NCI-H2171 treated with DMSO at 0.1 percent for 48 hours (cell line): ENCODE data around the gene GPR15LG.
"Not testable (repeated sequence)": the region's sequence is repeated elsewhere in the genome, so short reads cannot be mapped to it uniquely, and the experiment has no call there.

Source experiments
- DNase-seq: peaks from one replicate; lab custom pipeline; 2025; lab: John Stamatoyannopoulos, UW

GPR15LG gene

GRCh38 chr10:84173501-84173929, at the start of gene GPR15LG:
GPR15LG (plus strand) TSS chr10:84173801; CDS start chr10:84173852, 51 bp downstream.
- DNase-seq: no peak

DNA sequence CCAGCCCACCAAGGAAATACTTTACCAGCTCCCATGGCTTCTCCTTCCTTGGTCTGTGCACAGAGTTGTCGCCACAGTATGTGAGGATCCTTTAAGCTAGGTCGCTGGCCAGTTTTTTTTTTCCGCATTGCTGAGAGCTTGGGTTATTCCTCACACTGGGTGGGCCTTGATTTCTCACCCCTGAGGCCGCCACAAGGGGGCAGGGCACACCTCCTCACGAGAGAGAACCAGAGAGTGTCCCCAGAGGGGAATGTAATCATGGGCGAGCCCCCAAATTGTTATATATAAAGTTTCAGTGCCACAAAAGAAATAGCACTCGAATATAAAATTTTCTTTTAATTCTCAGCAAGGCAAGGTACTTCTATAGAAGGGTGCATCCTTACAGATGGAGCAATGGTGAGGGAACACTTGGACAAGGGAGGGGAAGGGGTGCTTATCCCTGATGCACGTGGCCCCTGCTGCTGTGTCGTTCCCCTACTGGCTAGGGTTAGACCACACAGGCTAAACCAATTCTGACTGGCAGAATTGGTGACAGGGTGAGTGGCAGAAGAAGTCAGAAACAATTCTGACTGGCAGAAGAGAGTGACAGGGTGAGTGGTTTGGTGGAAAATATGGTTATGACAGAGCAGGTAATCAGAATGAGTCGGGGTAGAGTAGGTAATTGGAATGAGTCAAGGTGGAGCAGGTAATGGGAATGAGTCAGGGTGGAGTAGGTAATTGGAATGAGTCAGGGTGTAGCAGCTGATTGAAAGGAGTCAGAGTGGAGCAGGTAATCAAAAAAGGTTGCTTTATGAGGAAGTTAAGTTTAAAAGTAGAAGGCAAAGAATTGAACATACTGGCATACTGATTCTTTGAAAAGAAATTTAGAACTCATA, 47.5 kb upstream of the GPR15LG start:
- not testable (repeated sequence) for DNase-seq

DNA sequence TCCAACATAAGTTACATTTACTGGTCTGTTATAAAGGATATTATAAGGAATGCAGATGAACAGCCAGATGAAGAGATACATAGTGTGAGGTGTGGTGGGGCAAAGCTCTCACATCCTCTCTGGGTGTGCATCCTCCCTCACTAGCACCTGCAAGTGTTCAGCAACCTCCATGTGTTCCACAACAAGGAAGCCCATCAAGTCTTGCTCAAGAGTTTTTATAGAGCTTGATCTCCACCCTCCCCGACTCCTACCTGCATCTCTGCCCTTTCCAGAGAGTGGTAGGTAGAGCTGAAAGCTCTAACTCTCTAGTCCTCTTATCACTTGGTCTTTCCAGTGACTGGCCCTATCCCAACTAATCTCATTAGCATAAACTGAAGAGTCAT, 46.8 kb upstream of the GPR15LG start:
- no peak for DNase-seq

DNA sequence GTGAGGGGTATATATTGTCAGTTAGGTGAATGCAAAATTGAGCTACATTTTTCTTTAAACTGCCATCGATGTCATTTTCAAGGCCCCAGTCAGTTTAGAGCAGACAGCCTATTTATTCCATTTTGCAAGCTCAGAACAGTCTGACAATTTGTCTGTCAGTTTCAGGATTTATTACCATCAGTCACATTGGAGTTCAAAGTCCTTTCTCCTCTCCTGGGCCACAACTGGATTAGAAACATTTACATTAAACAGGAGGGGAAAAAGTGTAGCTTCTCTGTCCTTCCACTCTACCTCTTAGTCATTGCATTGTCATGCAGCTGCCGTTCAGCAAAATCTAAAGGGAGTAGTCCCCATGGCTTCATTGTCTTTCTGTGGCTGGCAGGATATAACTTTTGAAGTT, 37.8 kb upstream of the GPR15LG start:
- DNase-seq: no peak

- DNase-seq: no peak
These were observed 35.8 kb upstream of the GPR15LG start for GRCh38 chr10:84137811-84138210.

- DNase-seq: no peak
These were observed 35.0 kb upstream of the GPR15LG start for GRCh38 chr10:84138478-84139125.

DNA sequence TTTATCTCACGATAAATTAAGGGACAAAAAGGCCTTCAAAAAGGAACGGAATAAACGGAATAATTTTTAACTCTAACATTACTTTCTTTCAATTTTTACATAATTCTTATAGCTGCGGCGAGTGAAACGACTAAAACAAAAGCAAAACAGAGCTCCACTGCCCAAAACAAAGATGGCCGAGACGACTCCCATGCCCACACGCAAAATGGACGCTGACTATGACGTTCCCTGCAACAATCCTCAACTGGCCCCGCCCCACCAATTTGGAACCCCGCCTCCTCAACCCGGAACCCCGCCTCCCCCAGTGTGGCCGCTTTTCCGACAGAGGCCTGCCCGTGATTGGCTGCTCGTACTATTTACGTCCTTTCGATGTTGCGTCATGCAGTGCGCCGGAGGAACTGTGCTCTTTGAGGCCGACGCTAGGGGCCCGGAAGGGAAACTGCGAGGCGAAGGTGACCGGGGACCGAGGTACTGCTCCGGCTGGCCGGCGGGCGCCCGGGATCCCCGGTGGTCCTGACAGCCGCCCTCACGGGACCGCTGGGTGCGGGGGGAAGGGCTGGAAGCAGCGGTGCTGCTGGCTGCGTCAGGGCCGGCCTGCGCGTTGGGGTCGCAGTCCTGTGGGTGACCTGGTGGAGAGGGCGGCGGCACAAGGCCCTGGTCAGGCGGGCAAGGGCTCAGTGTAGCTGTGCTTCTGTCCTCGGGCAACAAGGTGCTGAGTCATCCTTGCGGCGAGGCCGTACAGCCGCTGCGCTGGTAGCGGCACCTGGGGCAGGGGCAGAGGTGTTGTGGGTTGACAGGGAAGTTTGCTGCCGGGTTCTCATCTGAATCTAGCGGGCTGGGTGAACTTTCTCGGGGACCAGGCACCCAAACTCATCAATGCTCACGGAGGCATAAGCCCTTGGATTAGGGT, 34.2 kb upstream of the GPR15LG start, which contains the start of gene GHITM:
TSS of gene GHITM (plus strand) at position 384 of the 910 bp plus-strand sequence. CDS start 1,992 bp downstream, outside the sequence.
- DNase-seq: peak; percentile 94

DNA sequence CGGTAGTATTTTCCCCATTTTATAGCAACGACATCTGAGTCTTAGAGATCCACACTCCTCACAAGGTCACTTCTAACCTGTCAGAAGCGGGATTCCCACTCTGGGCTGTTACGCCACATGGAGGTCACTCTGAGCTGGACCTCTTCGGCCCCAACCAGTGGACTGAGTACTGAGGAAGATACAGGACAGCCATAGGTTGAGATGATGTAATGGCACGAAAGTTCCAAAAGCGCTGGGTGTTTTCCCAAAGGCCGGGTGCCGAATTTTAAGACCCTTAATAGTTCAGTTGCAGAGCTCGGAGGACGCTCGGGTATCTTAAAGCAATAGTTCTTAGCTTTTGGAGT, 33.6 kb upstream of the GPR15LG start:
- no peak for DNase-seq

- DNase-seq: no peak
These were observed 26.3 kb upstream of the GPR15LG start for GRCh38 chr10:84147347-84147746.

DNA sequence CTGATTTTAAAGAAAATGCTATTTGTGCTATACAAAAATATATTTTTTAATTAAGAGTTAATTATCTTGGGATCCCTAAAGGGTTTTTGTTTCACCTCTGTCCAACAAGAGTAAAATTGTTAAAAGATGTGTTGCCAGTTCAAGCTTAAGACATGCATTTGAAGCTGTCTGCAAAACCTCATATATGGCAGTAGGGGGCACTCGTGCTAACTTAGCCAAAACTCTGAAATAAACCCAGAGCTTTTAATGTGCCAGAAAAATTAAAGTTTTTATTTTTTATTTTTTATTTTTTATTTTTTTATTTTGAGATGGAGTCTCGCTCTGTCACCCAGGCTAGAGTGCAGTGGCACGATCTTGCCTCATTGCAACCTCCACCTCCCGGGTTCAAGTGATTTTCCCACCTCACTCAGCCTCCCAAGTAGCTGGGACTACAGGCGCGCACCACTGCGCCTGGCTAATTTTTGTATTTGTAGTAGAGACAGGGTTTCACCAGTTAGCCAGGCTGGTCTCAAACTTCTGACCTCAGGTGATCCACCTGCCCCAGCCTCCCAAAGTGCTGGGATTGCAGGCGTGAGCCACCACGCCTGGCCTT, 25.5 kb upstream of the GPR15LG start:
- DNase-seq: peak; percentile 5

DNA sequence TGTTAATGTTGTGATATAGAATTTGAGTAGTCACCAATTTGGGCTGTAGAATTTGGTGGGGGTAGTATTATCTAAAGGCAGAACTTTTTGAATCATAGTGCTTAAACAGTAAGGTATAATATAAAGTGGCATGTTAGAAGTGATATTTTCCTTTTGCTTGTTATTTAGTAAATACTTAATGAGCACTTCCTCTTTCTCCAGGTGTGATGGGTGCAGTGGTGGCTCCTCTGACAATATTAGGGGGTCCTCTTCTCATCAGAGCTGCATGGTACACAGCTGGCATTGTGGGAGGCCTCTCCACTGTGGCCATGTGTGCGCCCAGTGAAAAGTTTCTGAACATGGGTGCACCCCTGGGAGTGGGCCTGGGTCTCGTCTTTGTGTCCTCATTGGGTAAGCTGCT, 23.7 kb upstream of the GPR15LG start:
- no peak for DNase-seq

- no peak for DNase-seq
These were observed 20.8 kb upstream of the GPR15LG start for GRCh38 chr10:84152769-84153168.

DNA sequence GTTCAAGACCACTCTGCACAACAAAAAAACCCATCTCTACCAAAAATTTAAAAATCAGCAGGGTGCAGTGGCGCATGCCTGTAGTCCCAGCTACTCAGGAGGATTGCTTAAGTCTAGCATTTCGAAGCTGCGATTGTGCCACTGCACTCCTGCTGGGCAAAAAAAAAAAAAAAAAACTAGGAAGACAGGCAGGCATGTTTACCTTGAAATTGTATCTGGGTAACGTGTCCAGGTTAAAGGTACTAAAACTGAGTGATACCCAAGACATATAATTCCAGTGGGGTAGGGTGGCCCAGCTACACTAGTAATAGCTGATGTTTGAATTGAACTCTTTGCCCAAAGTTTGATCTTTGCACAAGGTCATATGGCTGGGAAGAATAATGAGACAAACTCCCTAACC, 18.1 kb upstream of the GPR15LG start:
- no peak for DNase-seq

- DNase-seq: no peak
These were observed 17.6 kb upstream of the GPR15LG start for GRCh38 chr10:84156009-84156408.

DNA sequence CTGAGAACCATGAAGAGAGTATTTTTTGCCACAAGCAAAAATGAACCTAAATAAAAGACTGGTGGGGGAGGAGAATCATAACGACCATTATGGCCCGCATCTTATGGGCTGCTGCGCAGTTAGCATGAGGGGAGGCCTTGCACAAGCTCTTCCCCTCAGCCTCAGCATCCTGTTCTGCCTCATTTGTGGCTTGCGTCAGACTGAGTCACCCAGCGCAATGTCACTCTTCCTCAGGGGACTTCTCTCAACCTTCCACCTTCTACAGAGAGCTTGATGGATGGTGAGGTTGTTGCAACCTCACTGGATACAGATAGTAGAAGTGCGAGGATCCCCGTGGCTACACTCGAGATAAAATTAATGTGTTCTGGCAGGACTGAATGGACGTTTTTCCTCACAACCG, 16.8 kb upstream of the GPR15LG start:
- DNase-seq: no peak

DNA sequence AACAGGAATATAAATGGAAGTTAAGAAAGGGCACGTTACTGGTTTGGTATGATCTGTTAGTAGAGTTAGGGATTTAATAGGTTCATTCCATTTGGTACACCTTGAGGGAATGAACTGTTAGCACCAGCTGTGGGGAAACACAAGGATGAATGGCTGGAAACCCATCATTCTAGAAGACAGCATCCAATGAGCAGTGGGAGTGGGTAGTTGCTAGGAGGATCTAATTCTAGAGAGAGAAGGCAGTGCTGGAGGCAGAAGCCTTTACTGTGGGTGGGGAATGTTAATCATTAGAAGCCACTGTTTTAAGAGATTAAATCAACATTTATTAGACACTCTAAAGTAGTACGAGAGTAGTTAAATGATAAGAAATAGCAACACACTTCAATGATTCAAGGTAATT, 15.5 kb upstream of the GPR15LG start:
- DNase-seq: no peak

GRCh38 chr10:84158550-84158949, 15.1 kb upstream of the GPR15LG start:
- no peak for DNase-seq

DNA sequence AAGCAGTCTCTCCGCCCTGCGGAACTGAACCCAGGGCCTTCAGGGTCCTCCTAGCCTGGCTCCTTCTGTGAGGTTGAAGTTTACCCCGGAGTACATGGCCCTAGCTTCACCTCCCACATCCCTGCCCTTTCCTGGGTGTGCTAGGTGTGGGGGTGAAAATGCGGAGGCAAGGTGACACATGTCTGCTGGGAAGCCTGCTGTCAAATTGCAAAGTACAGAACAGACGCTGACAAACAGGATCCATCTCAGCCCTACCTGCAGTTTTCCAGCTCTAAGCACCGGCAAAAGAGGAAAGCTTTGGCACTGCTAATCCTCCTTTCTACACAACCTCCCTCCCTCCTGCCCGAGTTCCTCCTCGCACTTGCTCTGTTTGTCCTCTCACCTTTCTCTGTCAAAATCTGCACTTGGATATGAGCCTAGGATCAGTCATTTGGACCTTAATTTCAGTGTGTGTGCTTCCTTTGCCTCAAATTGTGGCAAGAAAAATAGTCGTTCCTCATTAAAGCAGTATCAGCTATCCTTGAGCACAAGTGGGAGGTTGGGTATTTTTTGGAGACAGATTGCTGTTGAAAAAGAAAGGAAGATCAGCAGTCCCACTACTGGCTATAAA, 14.4 kb upstream of the GPR15LG start:
- DNase-seq: no peak

DNA sequence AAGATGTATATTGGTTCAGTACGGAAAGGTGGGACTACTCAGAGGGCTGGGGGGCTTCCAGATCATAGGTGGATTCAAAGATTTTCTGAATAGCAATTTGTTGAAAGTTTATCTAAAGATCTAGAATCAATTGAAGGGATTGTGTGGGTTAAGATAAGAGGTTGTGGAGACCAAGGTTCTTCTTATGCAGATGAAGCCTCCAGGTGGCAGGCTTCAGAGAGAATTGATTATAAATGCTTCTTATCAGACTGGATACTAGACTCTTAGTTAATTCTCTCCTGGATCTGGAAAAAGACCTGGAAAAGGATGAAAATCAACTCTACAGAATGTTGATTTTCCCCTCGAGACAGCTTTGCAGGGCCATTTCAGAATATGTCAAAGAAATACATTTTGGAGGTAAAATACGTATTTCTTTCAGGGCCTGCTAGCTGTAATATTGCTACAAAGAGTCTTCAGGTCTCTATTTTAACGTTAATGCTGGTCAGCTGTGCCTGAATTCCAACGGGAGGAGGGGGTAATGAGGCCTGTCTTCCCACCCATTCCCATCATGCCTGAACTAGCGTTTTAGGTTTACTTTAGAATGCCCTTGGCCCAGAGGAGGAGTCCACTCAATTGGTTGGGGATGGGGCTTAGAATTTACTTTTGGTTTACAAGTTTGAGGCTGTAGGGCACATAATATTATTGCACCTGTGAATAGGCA, 12.8 kb upstream of the GPR15LG start:
- no peak for DNase-seq

- no peak for DNase-seq
These were observed 9.6 kb upstream of the GPR15LG start for GRCh38 chr10:84163996-84164395.

- DNase-seq: no peak
These were observed 9.2 kb upstream of the GPR15LG start for GRCh38 chr10:84164442-84164841.
